ENCODE measurements around the gene ZNRF1.

ZNRF1 gene

DNA sequence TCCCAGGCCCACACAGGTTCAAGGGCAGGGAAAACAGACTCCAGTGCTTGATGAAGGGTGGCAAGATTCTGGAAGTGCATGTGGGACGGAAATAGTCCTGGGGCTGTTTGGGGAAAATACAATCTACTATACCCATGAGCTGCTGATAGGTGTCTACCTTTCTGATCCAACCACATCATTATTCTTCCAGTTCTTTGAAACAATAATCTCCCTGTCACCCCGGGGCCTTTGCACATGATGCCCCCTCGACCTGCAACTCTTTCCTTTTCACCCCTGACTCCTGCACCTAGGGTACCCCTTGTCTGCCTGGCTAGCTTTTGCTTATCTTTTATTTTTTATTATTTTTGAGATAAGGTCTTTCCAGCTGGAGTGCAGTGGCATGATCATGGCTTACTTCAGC, 72.8 kb downstream of the ZNRF1 start:
- Histone ChIP-seq H2AFZ (ENCODE audit: insufficient read depth, low read length, poor library complexity) (no peak overlapping the region), H3K27ac (ENCODE audit: low read depth, low read length) (no peak overlapping the region), H3K27me3 (ENCODE audit: insufficient read depth, low read length) (no peaks in the 10 kb centered on the region), H2AK5ac (ENCODE audit: low read length) (no peak overlapping the region), H4K91ac (ENCODE audit: low read depth, low read length) (peak overlapping the region; percentile 53), H3K18ac (ENCODE audit: low read length) (peak overlapping the region; percentile 43), H4K8ac (ENCODE audit: low read depth, low read length) (no peak overlapping the region), H2BK120ac (ENCODE audit: insufficient read depth, low read length, poor library complexity) (no peak overlapping the region), H3K79me1 (ENCODE audit: low read length) (peaks cover 2% of the 10 kb centered on the region), H3K4me1 (ENCODE audit: control insufficient read depth in 1 of 2, insufficient read depth in 2 of 2, low read length in 2 of 2) (peaks cover 18 to 26% of the 10 kb centered on the region in 2 experiments), H4K12ac (ENCODE audit: low read depth, low read length) (no peak overlapping the region), H2BK12ac (ENCODE audit: low read length) (no peak overlapping the region), H3K9ac (ENCODE audit: low read length) (no peak overlapping the region), H2BK5ac (ENCODE audit: low read depth, low read length, poor library complexity) (no peak overlapping the region), H3K14ac (ENCODE audit: low read length) (no peak overlapping the region), H3K9me3 (ENCODE audit: insufficient read depth, low read depth, low read length) (no peaks in the 10 kb centered on the region), H3K79me2 (ENCODE audit: control insufficient read depth, insufficient read depth, low read length, poor library complexity) (peaks cover 6% of the 10 kb centered on the region), H3K4me2 (ENCODE audit: low read length) (no peak overlapping the region), H3K36me3 (ENCODE audit: control insufficient read depth in 1 of 2, insufficient read depth in 2 of 2, low read length in 2 of 2) (no peaks in the 10 kb centered on the region), H3K4ac (ENCODE audit: low read depth, low read length) (peak overlapping the region; percentile 19), H3K23ac (ENCODE audit: low read length) (no peak overlapping the region), H3K4me3 (ENCODE audit: low read depth, low read length) (no peak overlapping the region)
- WGBS (ENCODE audit: extremely low coverage, insufficient coverage, insufficient read length) = no CpG with 5 or more reads among the region's 3 CpGs
- no peak for DNase-seq

DNA sequence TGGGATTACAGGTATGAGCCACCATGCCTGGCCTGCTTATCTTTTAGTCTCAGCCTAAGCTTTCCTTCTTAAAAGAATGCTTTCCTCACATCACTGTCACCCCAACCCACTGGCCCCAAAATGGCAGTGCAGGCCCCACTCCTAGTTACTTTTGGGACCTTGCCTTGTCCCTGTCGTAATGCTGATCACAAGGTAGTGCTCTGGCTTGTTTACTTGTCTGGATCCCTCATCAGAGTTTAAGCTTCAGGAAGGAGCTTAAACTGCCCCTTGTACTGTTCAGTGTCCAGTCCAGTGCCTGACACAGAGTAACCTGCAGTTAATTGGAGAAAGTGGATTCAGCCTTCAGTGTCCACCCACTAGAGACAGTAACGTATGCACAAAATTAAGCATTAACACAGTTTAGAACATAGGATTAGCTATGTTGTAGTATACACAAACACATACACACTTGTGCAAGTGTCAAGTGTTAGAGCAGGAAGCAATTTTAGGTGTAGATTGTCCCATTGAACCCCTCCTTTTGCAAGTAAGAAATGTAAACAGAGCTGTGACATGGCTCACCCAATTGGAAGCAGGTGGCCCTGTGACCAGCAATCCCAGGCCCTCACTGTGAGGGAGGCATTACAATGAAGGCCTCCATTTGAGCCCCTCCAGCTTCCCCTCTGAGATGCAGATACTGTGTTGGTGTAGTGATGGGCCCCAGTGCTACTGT, 73.6 kb downstream of the ZNRF1 start:
- H2AK5ac ChIP-seq (ENCODE audit: low read length) = no peak overlapping the region
- H3K4me1 ChIP-seq (ENCODE audit: control insufficient read depth in 1 of 2, insufficient read depth in 2 of 2, low read length in 2 of 2) = peaks cover 16 to 25% of the 10 kb centered on the region in 2 experiments
- H3K79me2 ChIP-seq (ENCODE audit: control insufficient read depth, insufficient read depth, low read length, poor library complexity) = peaks cover 4% of the 10 kb centered on the region
- no peak overlapping the region for H3K14ac ChIP-seq (ENCODE audit: low read length)
- no peak overlapping the region for H4K8ac ChIP-seq (ENCODE audit: low read depth, low read length)
- H3K79me1 ChIP-seq (ENCODE audit: low read length) = peaks cover 2% of the 10 kb centered on the region
- no peak for DNase-seq
- H2BK120ac ChIP-seq (ENCODE audit: insufficient read depth, low read length, poor library complexity) = no peak overlapping the region
- H2BK5ac ChIP-seq (ENCODE audit: low read depth, low read length, poor library complexity) = no peak overlapping the region
- H4K91ac ChIP-seq (ENCODE audit: low read depth, low read length) = no peak overlapping the region
- H3K9me3 ChIP-seq (ENCODE audit: insufficient read depth, low read depth, low read length) = no peaks in the 10 kb centered on the region
- H3K9ac ChIP-seq (ENCODE audit: low read length) = no peak overlapping the region
- no peak overlapping the region for H3K23ac ChIP-seq (ENCODE audit: low read length)
- no CpG with 5 or more reads among the region's 2 CpGs for WGBS (ENCODE audit: extremely low coverage, insufficient coverage, insufficient read length)
- no peak overlapping the region for H4K12ac ChIP-seq (ENCODE audit: low read depth, low read length)
- no peak overlapping the region for H3K27ac ChIP-seq (ENCODE audit: low read depth, low read length)
- H2AFZ ChIP-seq (ENCODE audit: insufficient read depth, low read length, poor library complexity) = no peak overlapping the region
- no peaks in the 10 kb centered on the region for H3K27me3 ChIP-seq (ENCODE audit: insufficient read depth, low read length)
- no peak overlapping the region for H3K4me2 ChIP-seq (ENCODE audit: low read length)
- no peak overlapping the region for H3K18ac ChIP-seq (ENCODE audit: low read length)
- peak overlapping the region; percentile 39 for H3K4ac ChIP-seq (ENCODE audit: low read depth, low read length)
- H2BK12ac ChIP-seq (ENCODE audit: low read length) = no peak overlapping the region
- no peaks in the 10 kb centered on the region for H3K36me3 ChIP-seq (ENCODE audit: control insufficient read depth in 1 of 2, insufficient read depth in 2 of 2, low read length in 2 of 2)
- no peak overlapping the region for H3K4me3 ChIP-seq (ENCODE audit: low read depth, low read length)

DNA sequence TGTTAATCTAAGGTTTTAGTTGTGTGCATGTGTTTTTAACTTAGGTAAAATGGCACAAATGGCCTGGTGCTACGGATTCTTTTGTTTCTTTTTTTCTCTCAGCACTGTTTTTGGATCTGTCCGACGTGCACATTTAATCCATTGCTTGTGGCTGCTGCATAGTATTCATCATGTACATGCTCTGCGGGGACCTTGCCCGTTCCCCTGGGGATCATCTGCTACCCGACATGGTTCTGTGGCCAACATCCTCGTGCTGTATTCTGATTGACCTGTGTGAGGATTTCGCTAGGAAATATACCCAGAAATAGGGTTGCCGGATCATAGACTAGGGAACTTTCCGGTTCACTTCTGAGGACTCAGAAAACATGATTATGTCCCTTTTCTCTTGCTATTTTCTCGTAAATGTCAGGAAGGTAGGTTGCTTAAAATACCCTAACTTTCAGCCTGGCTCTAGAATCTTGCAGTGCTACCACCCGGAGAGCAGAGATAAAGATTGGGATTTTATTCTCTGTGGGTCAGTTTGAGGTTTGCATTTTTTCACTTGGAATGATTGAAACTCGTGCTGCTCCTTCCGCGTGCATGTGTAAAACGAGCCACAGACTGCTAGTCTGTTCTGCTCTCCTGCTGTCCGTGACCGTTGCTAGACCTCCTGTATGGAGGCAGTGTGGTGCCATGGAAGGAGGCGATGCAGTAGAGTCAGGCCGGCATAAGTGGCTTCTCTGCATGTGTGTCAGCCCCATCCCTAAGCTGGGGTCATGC, 74.9 kb downstream of the ZNRF1 start:
- Histone ChIP-seq H3K36me3 (ENCODE audit: control insufficient read depth in 1 of 2, insufficient read depth in 2 of 2, low read length in 2 of 2) (no peaks in the 10 kb centered on the region), H3K9me3 (ENCODE audit: insufficient read depth, low read depth, low read length) (no peaks in the 10 kb centered on the region), H3K79me1 (ENCODE audit: low read length) (no peaks in the 10 kb centered on the region), H3K14ac (ENCODE audit: low read length) (no peak overlapping the region), H2AK5ac (ENCODE audit: low read length) (no peak overlapping the region), H3K27ac (ENCODE audit: low read depth, low read length) (no peak overlapping the region), H3K18ac (ENCODE audit: low read length) (no peak overlapping the region), H2BK12ac (ENCODE audit: low read length) (no peak overlapping the region), H3K4me1 (ENCODE audit: control insufficient read depth in 1 of 2, insufficient read depth in 2 of 2, low read length in 2 of 2) (peaks cover 10 to 19% of the 10 kb centered on the region in 2 experiments), H4K91ac (ENCODE audit: low read depth, low read length) (no peak overlapping the region), H3K9ac (ENCODE audit: low read length) (no peak overlapping the region), H3K4ac (ENCODE audit: low read depth, low read length) (no peak overlapping the region), H4K12ac (ENCODE audit: low read depth, low read length) (no peak overlapping the region), H3K4me3 (ENCODE audit: low read depth, low read length) (no peak overlapping the region), H2BK120ac (ENCODE audit: insufficient read depth, low read length, poor library complexity) (no peak overlapping the region), H3K23ac (ENCODE audit: low read length) (no peak overlapping the region), H4K8ac (ENCODE audit: low read depth, low read length) (no peak overlapping the region), H3K79me2 (ENCODE audit: control insufficient read depth, insufficient read depth, low read length, poor library complexity) (peaks cover 2% of the 10 kb centered on the region), H3K27me3 (ENCODE audit: insufficient read depth, low read length) (no peaks in the 10 kb centered on the region), H2BK5ac (ENCODE audit: low read depth, low read length, poor library complexity) (no peak overlapping the region), H3K4me2 (ENCODE audit: low read length) (no peak overlapping the region), H2AFZ (ENCODE audit: insufficient read depth, low read length, poor library complexity) (no peak overlapping the region)
- no CpG with 5 or more reads among the region's 20 CpGs for WGBS (ENCODE audit: extremely low coverage, insufficient coverage, insufficient read length)
- DNase-seq = peak in 1 of 2 donors; percentile 55

DNA sequence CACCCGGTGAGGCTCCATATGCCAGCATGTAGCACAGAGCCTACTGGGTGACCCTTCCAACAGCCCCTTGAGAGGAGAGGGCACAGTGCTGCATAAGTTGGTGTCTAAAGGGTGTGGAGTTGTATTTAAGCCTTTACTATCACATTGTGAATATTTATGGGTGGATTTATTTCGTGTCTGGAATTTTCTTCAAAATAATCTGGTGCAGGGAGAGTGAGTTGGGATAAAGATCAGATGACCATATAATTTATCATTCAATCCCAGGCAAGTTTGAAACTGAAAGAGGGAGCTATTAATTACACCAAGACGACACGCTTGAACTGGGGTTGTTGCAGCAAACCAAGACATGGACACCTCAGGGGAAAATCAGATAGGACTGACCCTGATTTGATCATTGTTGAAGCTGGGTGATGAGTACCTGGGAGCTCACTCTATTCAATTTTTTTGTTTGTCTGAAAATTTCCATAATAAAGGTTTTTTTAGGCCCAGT, 75.5 kb downstream of the ZNRF1 start:
- H3K4me2 ChIP-seq (ENCODE audit: low read length) = no peak overlapping the region
- no peak overlapping the region for H4K91ac ChIP-seq (ENCODE audit: low read depth, low read length)
- H3K36me3 ChIP-seq (ENCODE audit: control insufficient read depth in 1 of 2, insufficient read depth in 2 of 2, low read length in 2 of 2) = no peaks in the 10 kb centered on the region
- no CpG with 5 or more reads among the region's 4 CpGs for WGBS (ENCODE audit: extremely low coverage, insufficient coverage, insufficient read length)
- no peak overlapping the region for H2BK5ac ChIP-seq (ENCODE audit: low read depth, low read length, poor library complexity)
- no peaks in the 10 kb centered on the region for H3K9me3 ChIP-seq (ENCODE audit: insufficient read depth, low read depth, low read length)
- H3K4ac ChIP-seq (ENCODE audit: low read depth, low read length) = no peak overlapping the region
- H3K9ac ChIP-seq (ENCODE audit: low read length) = no peak overlapping the region
- no peak overlapping the region for H2BK12ac ChIP-seq (ENCODE audit: low read length)
- no peak overlapping the region for H3K27ac ChIP-seq (ENCODE audit: low read depth, low read length)
- H3K18ac ChIP-seq (ENCODE audit: low read length) = no peak overlapping the region
- H3K23ac ChIP-seq (ENCODE audit: low read length) = no peak overlapping the region
- no peak for DNase-seq
- H2AFZ ChIP-seq (ENCODE audit: insufficient read depth, low read length, poor library complexity) = no peak overlapping the region
- no peak overlapping the region for H4K12ac ChIP-seq (ENCODE audit: low read depth, low read length)
- no peaks in the 10 kb centered on the region for H3K79me1 ChIP-seq (ENCODE audit: low read length)
- H3K79me2 ChIP-seq (ENCODE audit: control insufficient read depth, insufficient read depth, low read length, poor library complexity) = peaks cover 2% of the 10 kb centered on the region
- no peak overlapping the region for H2BK120ac ChIP-seq (ENCODE audit: insufficient read depth, low read length, poor library complexity)
- no peak overlapping the region for H3K14ac ChIP-seq (ENCODE audit: low read length)
- peaks cover 10 to 21% of the 10 kb centered on the region in 2 experiments for H3K4me1 ChIP-seq (ENCODE audit: control insufficient read depth in 1 of 2, insufficient read depth in 2 of 2, low read length in 2 of 2)
- H3K4me3 ChIP-seq (ENCODE audit: low read depth, low read length) = no peak overlapping the region
- H4K8ac ChIP-seq (ENCODE audit: low read depth, low read length) = no peak overlapping the region
- H2AK5ac ChIP-seq (ENCODE audit: low read length) = no peak overlapping the region
- H3K27me3 ChIP-seq (ENCODE audit: insufficient read depth, low read length) = no peaks in the 10 kb centered on the region
